Adrenal gland (tissue), 12 donors: ENCODE measurements around the gene RAB43. TPM values are rescaled to one million over a fixed set of nuclear protein-coding genes. Genes with fewer than 3 reads are reported as not detected.

Source experiments
- DNase-seq, 7 donors: peaks; one replicate each; pipeline ENCODE4 v3.0.0-alpha.2; 2019 to 2020
- H3K27ac ChIP-seq, 5 donors: fragments of 200-600 bp; sonication (generic) in 4 of 5; 1 replicate in 3 of 5; 2 replicates in 2 of 5; pipeline versions ENCODE4 v1.5.1 to v1.8.0; 2016 to 2020; ENCODE audit warnings: mild to moderate bottlenecking in 1 of 5
- H3K27me3 ChIP-seq: fragments of 200-600 bp; 2 replicates; pipeline ENCODE4 v1.8.0; 2021
- H3K36me3 ChIP-seq, 2 donors: fragments of 200-600 bp; replicated peaks in 1 of 2; 1 replicate in 1 of 2; 2 replicates in 1 of 2; pipeline versions ENCODE4 v1.5.1 to v1.8.0; 2018 to 2022
- H3K4me1 ChIP-seq, 2 donors: fragments of 200-600 bp; replicated peaks in 1 of 2; 1 replicate in 1 of 2; 2 replicates in 1 of 2; pipeline versions ENCODE4 v1.5.1 to v1.8.0; 2018 to 2021
- H3K4me3 ChIP-seq, 4 donors: fragments of 200-600 bp; sonication (generic) in 3 of 4; one replicate each; pipeline ENCODE4 v1.5.1; 2016 to 2018
- H3K9me3 ChIP-seq, 3 donors: fragments of 200-600 bp; sonication (generic) in 1 of 3; replicated peaks in 1 of 3; 1 replicate in 2 of 3; 2 replicates in 1 of 3; pipeline versions ENCODE4 v1.5.1 to v1.8.0; 2016 to 2021
- POLR2A ChIP-seq, 2 donors: fragments of 450-650 bp; IDR thresholded peaks; one replicate each; pipeline ENCODE4 v1.6.1; 2017; ENCODE audit warnings: antibody characterized with exemption in 2 of 2, mild to moderate bottlenecking in 2 of 2, moderate library complexity in 1 of 2
- WGBS, 4 donors: extraction: QIAGEN DNeasy Blood & Tissue Kit in 2 of 4; methylation state at CpG; one replicate each; pipeline versions ENCODE4 v1.1.5 to v1.1.7; 2013 to 2017; 5-methylcytosine and 5-hydroxymethylcytosine counted together
- intact Hi-C, 2 donors: fragments of 100-400 bp; cut with DNase I; formaldehyde crosslinking; loops; one replicate each; pipeline versions ENCODE4 v1.14.1 to v1.15.0; 2022 to 2023
- polyA plus RNA-seq, 3 donors: library from polyadenylated mRNA; stranded (reverse); fragments of 200-250 nt in 2 of 3; fragments of 350-450 nt in 1 of 3; fragmentation: Illumina TruSeq in 1 of 3; extraction: RNeasy Lipid Tissue Mini Kit (QIAGEN cat#74804) in 1 of 3; gene quantifications; one replicate each; pipeline ENCODE4 v1.2.3, GENCODE V29; 2013 to 2014
- total RNA-seq, 9 donors: library from RNA; depleted of rRNA in 4 of 9; stranded (reverse); fragments of >200 nt in 4 of 9; fragments of 120-200 nt in 1 of 9; fragmentation: NEBNext Ultra II Directional in 1 of 9; extraction: Animal tissue kit (Norgen Biotek cat#: 25700) in 1 of 9; gene quantifications; one replicate each; pipeline versions ENCODE4 v1.1.0 to v1.2.4, GENCODE V29; 2013 to 2023
- TF ChIP-seq, protein P1 (sequence below), 6 experiments: fragments of 450-650 bp in 4 of 6; fragments of 200-600 bp in 2 of 6; sonication (generic) in 1 of 6; IDR thresholded peaks; 1 replicate in 5 of 6; 2 replicates in 1 of 6; pipeline versions ENCODE4 v1.5.1 to v1.8.0; 2016 to 2021; ENCODE audit warnings: antibody characterized with exemption in 6 of 6, mild to moderate bottlenecking in 2 of 6, moderate library complexity in 1 of 6
- donor health status: healthy with polysubstance abuse.
- donor health status: Bipolar disorder and iron deficiency.
- donor health status: DM: yes; HTN: yes; CAD: no.
- donor health status: DM: no; HTN: no; CAD: no.
- donor health status: DM: no; HTN: no; CAD: no.
- donor health status: DM: yes; HTN: yes; CAD: no.

Gene RAB43
- total and polyA plus RNA-seq, 12 donors: 0.33 to 37.2 (median 24.3) TPM

DNA sequence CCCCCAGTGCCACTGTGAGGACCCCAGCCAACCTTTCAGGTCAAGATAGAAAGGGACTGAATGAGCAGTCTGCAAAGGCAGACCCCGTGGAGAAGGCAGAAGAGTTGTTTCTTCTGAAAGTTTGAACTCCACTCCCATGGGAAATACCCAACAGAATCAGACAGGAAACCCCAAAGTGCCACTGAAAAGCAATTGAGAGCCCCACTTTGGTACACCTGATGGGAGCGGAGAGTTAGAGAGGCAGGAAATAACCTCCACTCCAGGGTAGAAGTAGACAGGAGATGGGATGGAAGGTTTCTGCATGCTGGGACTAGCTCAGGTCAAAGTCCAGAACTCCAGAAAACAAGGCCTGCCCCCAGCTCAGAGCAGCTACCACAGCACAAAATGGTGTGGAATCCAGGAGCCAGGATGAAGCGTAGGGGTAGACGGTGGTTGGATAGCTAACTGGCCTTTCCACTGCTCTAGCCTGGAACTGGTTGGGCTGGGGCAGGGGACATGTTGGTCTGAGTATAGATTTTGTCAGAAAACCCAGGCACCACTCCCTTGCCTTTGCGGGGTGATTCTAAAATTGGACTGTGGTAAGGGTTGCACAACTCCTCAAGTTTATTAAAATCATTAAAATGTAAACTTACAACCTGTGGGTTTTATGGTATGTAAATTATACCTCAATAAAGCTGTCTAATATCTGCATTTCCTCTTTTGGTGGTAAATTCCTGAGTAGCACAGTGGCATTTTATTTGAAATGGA is 1.9 kb upstream of the RAB43 start:
- no peak for TF ChIP-seq POLR2A (IDR thresholded peaks at IDR 0.05)
- TF ChIP-seq, protein P1, sequence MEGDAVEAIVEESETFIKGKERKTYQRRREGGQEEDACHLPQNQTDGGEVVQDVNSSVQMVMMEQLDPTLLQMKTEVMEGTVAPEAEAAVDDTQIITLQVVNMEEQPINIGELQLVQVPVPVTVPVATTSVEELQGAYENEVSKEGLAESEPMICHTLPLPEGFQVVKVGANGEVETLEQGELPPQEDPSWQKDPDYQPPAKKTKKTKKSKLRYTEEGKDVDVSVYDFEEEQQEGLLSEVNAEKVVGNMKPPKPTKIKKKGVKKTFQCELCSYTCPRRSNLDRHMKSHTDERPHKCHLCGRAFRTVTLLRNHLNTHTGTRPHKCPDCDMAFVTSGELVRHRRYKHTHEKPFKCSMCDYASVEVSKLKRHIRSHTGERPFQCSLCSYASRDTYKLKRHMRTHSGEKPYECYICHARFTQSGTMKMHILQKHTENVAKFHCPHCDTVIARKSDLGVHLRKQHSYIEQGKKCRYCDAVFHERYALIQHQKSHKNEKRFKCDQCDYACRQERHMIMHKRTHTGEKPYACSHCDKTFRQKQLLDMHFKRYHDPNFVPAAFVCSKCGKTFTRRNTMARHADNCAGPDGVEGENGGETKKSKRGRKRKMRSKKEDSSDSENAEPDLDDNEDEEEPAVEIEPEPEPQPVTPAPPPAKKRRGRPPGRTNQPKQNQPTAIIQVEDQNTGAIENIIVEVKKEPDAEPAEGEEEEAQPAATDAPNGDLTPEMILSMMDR (IDR thresholded peaks at IDR 0.05): no peak
- Histone ChIP-seq H3K4me3 (no peak overlapping the region), H3K27ac (peak overlapping the region in 2 of 5 donors; percentile 5 to 84), H3K4me1 (peaks cover 14 to 19% of the 10 kb centered on the region in 2 donors), H3K36me3 (peaks cover 0 to 12% of the 10 kb centered on the region in 2 donors), H3K27me3 (no peaks in the 10 kb centered on the region), H3K9me3 (no peaks in the 10 kb centered on the region)
- WGBS, 4 donors: 71 to 87% (median 77%) methylated on average over 5 of the region's 5 CpGs
- intact Hi-C loops: no loop called here
- DNase-seq: no peak

DNA sequence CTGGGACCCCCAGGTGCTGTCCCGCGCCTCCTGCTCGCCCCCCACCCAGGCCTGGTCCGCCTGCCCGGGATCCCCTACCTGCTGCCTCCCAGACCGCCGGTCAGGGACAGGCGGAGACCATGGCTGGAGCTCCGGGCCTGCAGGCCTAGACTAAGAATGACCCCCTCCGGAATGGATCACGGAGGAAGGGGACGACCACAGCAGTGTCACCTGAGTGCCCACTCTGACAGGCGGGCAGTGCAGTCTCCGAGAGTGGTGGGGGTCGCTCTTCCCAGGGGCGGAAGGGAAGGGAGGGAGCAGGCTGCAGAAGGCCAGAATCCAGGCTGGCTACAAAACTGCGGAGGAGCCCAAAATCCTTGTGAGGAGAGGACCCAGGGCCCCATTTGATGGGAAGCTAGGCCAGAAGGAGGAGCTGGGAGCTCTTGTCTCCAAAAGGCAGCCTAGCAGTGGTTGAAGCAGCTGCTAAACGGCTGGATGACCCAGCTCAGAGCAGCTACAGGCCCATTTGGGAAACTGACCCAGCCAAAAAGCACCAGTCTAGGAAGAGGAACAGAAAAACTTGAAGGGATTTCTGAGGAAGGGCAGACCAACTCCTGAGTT is 908 bp upstream of the RAB43 start:
- Histone ChIP-seq H3K9me3 (no peaks in the 10 kb centered on the region), H3K27ac (peak overlapping the region in 4 of 5 donors; percentile 84 to 99 (median 90)), H3K4me1 (peaks cover 14 to 28% of the 10 kb centered on the region in 2 donors), H3K36me3 (peaks cover 0 to 3% of the 10 kb centered on the region in 2 donors), H3K4me3 (peak overlapping the region in 1 of 4 donors; percentile 96), H3K27me3 (no peaks in the 10 kb centered on the region)
- 43 to 49% (median 48%) methylated on average over 8 to 18 of the region's 18 CpGs for WGBS, 4 donors
- TF ChIP-seq POLR2A (IDR thresholded peaks at IDR 0.05): no peak
- TF ChIP-seq, protein P1 (IDR thresholded peaks at IDR 0.05): no peak
- peak in 4 of 7 donors; percentile 25 to 58 (median 37) for DNase-seq
- intact Hi-C loops: no loop called here

DNA sequence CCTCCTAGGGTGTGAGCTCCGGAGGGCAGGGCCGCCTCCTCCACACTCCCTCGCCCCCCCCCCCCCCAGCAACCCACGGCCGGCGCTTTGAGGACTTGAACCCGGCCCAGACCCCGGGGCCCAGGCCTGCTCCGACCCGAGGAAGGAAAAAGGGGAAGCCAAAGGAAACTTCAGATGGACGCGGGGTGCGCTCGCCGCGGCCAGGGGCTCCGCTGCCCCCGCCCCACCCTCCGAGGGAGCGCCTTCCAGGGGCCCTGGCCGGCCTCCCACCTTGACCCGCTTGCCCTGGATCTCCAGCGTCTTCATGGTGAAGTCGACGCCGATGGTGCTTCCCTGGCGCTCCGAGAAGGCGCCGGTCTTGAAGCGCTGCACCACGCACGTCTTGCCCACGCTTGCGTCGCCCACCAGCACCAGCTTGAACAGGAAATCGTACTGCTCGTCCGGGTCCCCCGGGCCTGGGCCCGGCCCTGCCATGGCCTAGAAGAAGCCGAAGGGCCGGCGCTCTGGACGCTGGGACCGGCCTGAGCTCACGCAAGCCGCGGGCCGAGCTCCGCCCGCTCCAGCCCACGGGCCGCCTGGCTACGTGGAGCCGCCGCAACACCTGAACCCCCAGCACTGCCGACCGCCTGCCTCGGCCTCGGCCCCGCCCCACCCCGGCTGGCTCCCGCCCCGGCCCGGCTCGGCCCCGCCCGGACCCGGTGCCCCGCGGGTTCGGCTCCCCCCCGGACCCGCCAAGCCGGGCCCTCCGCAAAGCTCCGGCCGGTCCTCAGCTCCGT is 400 bp downstream of the RAB43 start:
- H3K9me3 ChIP-seq: no peaks in the 10 kb centered on the region
- peak overlapping the region; percentile 84 to 99 (median 91) for H3K27ac ChIP-seq
- peak in 2 of 7 donors; percentile 29 to 35 for DNase-seq
- H3K4me1 ChIP-seq: peaks cover 27 to 42% of the 10 kb centered on the region in 2 donors
- peak overlapping the region; percentile 70 to 96 (median 83) for H3K4me3 ChIP-seq
- no peaks in the 10 kb centered on the region for H3K36me3 ChIP-seq
- TF ChIP-seq, protein P1 (IDR thresholded peaks at IDR 0.05): no peak
- TF ChIP-seq POLR2A (IDR thresholded peaks at IDR 0.05): peak in 1 of 2 donors; percentile 54
- WGBS, 4 donors: 0 to 1% (median 1%) methylated on average over 20 to 80 of the region's 80 CpGs
- intact Hi-C loops: no loop called here
- no peaks in the 10 kb centered on the region for H3K27me3 ChIP-seq
